ENCODE results near the gene AUH. TPM values are rescaled to one million over a fixed set of nuclear protein-coding genes. Genes with fewer than 3 reads are reported as not detected.

The AUH gene
- total and polyA plus RNA-seq, 2 donors (not counting 1 experiment from before 2014, with no cell fraction given): 5.2 to 29.1 TPM

Other genes with a start within 250 kb of the AUH start
- gene NFIL3, start 61.9 kb upstream of the AUH start, total RNA-seq: 2.7 and 3.4 TPM in 2 replicates
- 10.6 and 14.3 TPM in 2 replicates for gene NFIL3, start 61.9 kb upstream of the AUH start, polyA plus RNA-seq

Measured in B cell (primary cell).